HepG2 (cell line): Measurements from ENCODE around the gene CCDC124. TPM values are rescaled to one million over a fixed set of nuclear protein-coding genes. Genes with fewer than 3 reads are reported as not detected.

Experiments
- ATAC-seq: fragments of 200-7000 bp; cut with Tn5 transposase; 3 replicates; pipeline ENCODE4 v1.9.1; 2020; ENCODE audit warnings: mild to moderate bottlenecking, moderate library complexity
- BruUV-seq: library from RNA; stranded (reverse); fragments of 400-500 nt; replicated peaks from 2 replicates; lab custom pipeline; 2021; lab: Mats Ljungman, UMichigan
- CTCF ChIA-PET: fragments of 300-600 bp; formaldehyde crosslinking; extraction: SDS; loops from one replicate; lab custom pipeline; 2021; ENCODE audit warnings: low total read pairs, inconsistent platforms, low intra/inter-chr PET ratio; lab: Yijun Ruan, JAX
- POLR2A ChIA-PET: fragments of 350-600 bp; sonication (Branson Sonifier 250); formaldehyde crosslinking; loops from one replicate; lab custom pipeline; 2020; ENCODE audit warnings: antibody characterized with exemption, inconsistent platforms; lab: Yijun Ruan, JAX
- DNase-seq: peaks from one replicate; pipeline ENCODE4 v3.0.0-alpha.2; 2015; ENCODE audit warnings: low spot score
- FAIRE-seq: peaks from 3 replicates; lab custom pipeline; 2011; peaks lifted over from hg19 to GRCh38; lab: Jason Lieb, UNC
- H2AFZ ChIP-seq: one replicate; pipeline ENCODE4 v1.6.1; 2011; ENCODE audit warnings: low read length, inconsistent platforms
- H3K27ac ChIP-seq: fragments of 300-600 bp; 3 replicates; pipeline ENCODE4 v1.8.0; 2011; ENCODE audit warnings: mixed run types, mild to moderate bottlenecking, mixed read lengths, low read length, inconsistent platforms; ENCODE audit not compliant: insufficient read depth; ENCODE audit errors: extremely low read length
- H3K27me3 ChIP-seq, 2 experiments: fragments of 200-600 bp in 1 of 2; 2 replicates in 1 of 2; 3 replicates in 1 of 2; pipeline versions ENCODE4 v1.6.0 to v1.8.0; 2011; ENCODE audit warnings: low read length in 2 of 2, mild to moderate bottlenecking in 2 of 2, moderate library complexity in 2 of 2, inconsistent platforms in 1 of 2; ENCODE audit not compliant: insufficient read depth in 2 of 2, control insufficient read depth in 1 of 2
- H3K36me3 ChIP-seq, 2 experiments: fragments of 200-600 bp in 1 of 2; replicated peaks in 1 of 2; 2 replicates in 1 of 2; 3 replicates in 1 of 2; pipeline versions ENCODE4 v1.5.1 to v1.8.0; 2011; ENCODE audit warnings: low read length in 2 of 2, inconsistent platforms in 1 of 2; ENCODE audit not compliant: insufficient read depth in 2 of 2, control insufficient read depth in 1 of 2
- H3K4me1 ChIP-seq: 2 replicates; pipeline ENCODE4 v1.5.1; 2012; ENCODE audit warnings: low read length, inconsistent platforms; ENCODE audit not compliant: insufficient read depth
- H3K4me2 ChIP-seq: 2 replicates; pipeline ENCODE4 v1.6.0; 2011; ENCODE audit warnings: low read depth, low read length, inconsistent platforms
- H3K4me3 ChIP-seq, 3 experiments: fragments of 200-600 bp in 1 of 3; sonication (generic), shearing (Covaris generic) in 1 of 3; replicated peaks in 1 of 3; 2 replicates each; pipeline ENCODE4 v1.5.1; 2011 to 2016; ENCODE audit warnings: low read length in 3 of 3, inconsistent platforms in 2 of 3, low read depth in 2 of 3, mild to moderate bottlenecking in 2 of 3, control low read depth in 1 of 3, mixed read lengths in 1 of 3; ENCODE audit not compliant: insufficient read depth in 1 of 3
- H3K79me2 ChIP-seq: one replicate; pipeline ENCODE4 v1.6.1; 2011; ENCODE audit warnings: low read length, inconsistent platforms; ENCODE audit not compliant: insufficient read depth
- H3K9ac ChIP-seq: 2 replicates; pipeline ENCODE4 v1.6.0; 2011; ENCODE audit warnings: mild to moderate bottlenecking, low read depth, low read length, inconsistent platforms; ENCODE audit not compliant: insufficient read depth
- H3K9me3 ChIP-seq: 2 replicates; pipeline ENCODE4 v1.5.1; 2012; ENCODE audit warnings: mild to moderate bottlenecking, low read length
- H4K20me1 ChIP-seq: 2 replicates; pipeline ENCODE4 v1.6.0; 2011; ENCODE audit warnings: inconsistent platforms, mild to moderate bottlenecking, low read length, moderate library complexity; ENCODE audit not compliant: insufficient read depth
- ATF3 ChIP-seq: sonication (generic); formaldehyde crosslinking; IDR thresholded peaks from 2 replicates; pipeline ENCODE4 v1.4.0; 2020; ENCODE audit warnings: missing genetic modification reagents
- CHD2 ChIP-seq: IDR thresholded peaks from 2 replicates; pipeline ENCODE4 v1.6.1; 2011; ENCODE audit warnings: low read depth, low read length, improper control_type of control experiment
- E2F1 ChIP-seq: sonication (generic); formaldehyde crosslinking; IDR thresholded peaks from 2 replicates; pipeline ENCODE4 v1.5.0; 2020; ENCODE audit warnings: missing genetic modification reagents
- ZNF180 ChIP-seq: sonication (generic); formaldehyde crosslinking; IDR thresholded peaks from 2 replicates; pipeline ENCODE4 v1.4.0; 2020; ENCODE audit warnings: low read depth, missing genetic modification reagents, borderline replicate concordance
- ZNF256 ChIP-seq: sonication (generic); formaldehyde crosslinking; conservative IDR thresholded peaks from 2 replicates; pipeline ENCODE4 v1.4.0; 2020; ENCODE audit warnings: missing genetic modification reagents
- WGBS: methylation state at CpG from one replicate; pipeline ENCODE4 v1.1.6; 2017; ENCODE audit warnings: low lambda C conversion rate; 5-methylcytosine and 5-hydroxymethylcytosine counted together
- in situ Hi-C: cut with HindIII; loops from 2 replicates; pipeline ENCODE4 v1.10.0; 2017; ENCODE audit warnings: low pct_unique_long_range_greater_than_20kb; ENCODE audit not compliant: extremely low pct_ligation_motif_present
- intact Hi-C: fragments of 100-400 bp; cut with micrococcal nuclease; formaldehyde crosslinking; loops from one replicate; pipeline ENCODE4 v1.10.0; 2022; ENCODE audit not compliant: unreplicated experiment
- polyA plus RNA-seq, 8 experiments: library from polyadenylated mRNA; depleted of rRNA in 3 of 8; stranded (reverse) in 7 of 8; unstranded in 1 of 8; fragments of >200 nt; fragmentation: Illumina TruSeq in 4 of 8; extraction: Trizol in 4 of 8; gene quantifications; 2 replicates each; pipeline versions ENCODE4 v1.2.1 to v1.2.3, GENCODE V29; 2011 to 2016; ENCODE audit warnings: low read depth in 4 of 8, missing spikeins in 1 of 8, mixed read lengths in 1 of 8; ENCODE audit not compliant: insufficient read depth in 1 of 8
- total RNA-seq, 5 experiments: library from RNA; depleted of rRNA; stranded (reverse); fragments of >200 nt; fragmentation: Illumina TruSeq; extraction: Trizol; gene quantifications; 2 replicates each; pipeline ENCODE4 v1.2.3, GENCODE V29; 2016; ENCODE audit warnings: low read depth in 1 of 5

The CCDC124 gene
- total and polyA plus RNA-seq, 2 of the 13 experiments (the other 11 are each of a cell fraction or from before 2014, with no cell fraction given) = 14.9 to 20.3 TPM

GRCh38 chr19:17931532-17932191, 1.2 kb upstream of the CCDC124 start:
- no peak for ATAC-seq
- Histone ChIP-seq H3K9ac (no peak overlapping the region), H3K27me3 (peaks cover 0 to 4% of the 10 kb centered on the region in 2 experiments; a peak in 1 of 5 replicates), H3K36me3 (no peaks in the 10 kb centered on the region)
- FAIRE-seq = no peak
- no peak for TF ChIP-seq ATF3 (CRISPR knock-in tag)
- no peak for TF ChIP-seq ZNF256 (CRISPR knock-in tag)
- TF ChIP-seq E2F1 (CRISPR knock-in tag) = no peak
- TF ChIP-seq CHD2 = no peak
- TF ChIP-seq ZNF180 (CRISPR knock-in tag) = no peak
- TF ChIP-seq, all 625 proteins: peak for 0
- Histone ChIP-seq H3K4me2 (no peak overlapping the region), H3K4me1 (peaks cover 33% of the 10 kb centered on the region), H3K79me2 (peaks cover 6% of the 10 kb centered on the region), H3K27ac (no peak overlapping the region), H2AFZ (peak overlapping the region; percentile 54), H4K20me1 (no peaks in the 10 kb centered on the region), H3K4me3 (no peak overlapping the region), H3K9me3 (no peaks in the 10 kb centered on the region)
- ChIA-PET CTCF (interaction anchor here (1.8 to 1.9 kb wide), 2 partner anchors 62 to 72 kb away, joined by 7 to 32 read pairs; partner anchors contain the start of genes RPL18A and SLC5A5), POLR2A (interaction anchor here (1.4 to 2.9 kb wide), 3 partner anchors 61 to 72 kb away, joined by 8 to 43 read pairs (median 9); partner anchors contain the start of gene RPL18A)
- in situ Hi-C loops (loop anchor here (5.0 to 25.0 kb wide), 2 partner anchors 64 to 131 kb away; no protein-coding TSS in a partner anchor), intact Hi-C loops (loop anchor here (1.0 to 5.0 kb wide), 2 partner anchors 61 to 74 kb away; partner anchors contain the start of gene RPL18A)
- 61% methylated on average over 14 of the region's 14 CpGs for WGBS
- no peak for DNase-seq
- no TSS peak for BruUV-seq
